OCI-LY7 (cell line): ENCODE results near the gene SENP1. TPM values are rescaled to one million over a fixed set of nuclear protein-coding genes. Genes with fewer than 3 reads are reported as not detected.

Experiments used
- BruUV-seq: library from RNA; stranded (reverse); fragments of 400-500 nt; replicated peaks from 2 replicates; lab custom pipeline; 2021; lab: Mats Ljungman, UMichigan
- CTCF ChIA-PET: fragments of 300-600 bp; sonication (Branson Sonifier 250); formaldehyde crosslinking; loops from one replicate; lab custom pipeline; 2022; ENCODE audit warnings: antibody characterized with exemption; ENCODE audit not compliant: unreplicated experiment; lab: Charles Lee
- POLR2A ChIA-PET: fragments of 300-600 bp; sonication (Branson Sonifier 250); formaldehyde crosslinking; loops from one replicate; lab custom pipeline; 2022; ENCODE audit warnings: antibody characterized with exemption; lab: Charles Lee
- DNase-seq: peaks from one replicate; pipeline ENCODE4 v3.0.0-alpha.2; 2015; ENCODE audit warnings: low spot score
- H2AFZ ChIP-seq: fragments of 200-600 bp; sonication (generic), shearing (Covaris generic); 2 replicates; pipeline ENCODE4 v1.6.1; 2014; ENCODE audit warnings: mild to moderate bottlenecking, antibody characterized with exemption, low read length, moderate library complexity
- H3K27ac ChIP-seq: fragments of 200-600 bp; sonication (generic); 2 replicates; pipeline ENCODE4 v1.5.1; 2014; ENCODE audit warnings: mixed run types, low read depth, mild to moderate bottlenecking, moderate library complexity, low read length, inconsistent platforms; ENCODE audit not compliant: poor library complexity, severe bottlenecking
- H3K36me3 ChIP-seq: fragments of 200-600 bp; sonication (generic); 2 replicates; pipeline ENCODE4 v1.6.1; 2014; ENCODE audit warnings: mild to moderate bottlenecking, antibody characterized with exemption, low read length, moderate library complexity, mixed read lengths; ENCODE audit not compliant: insufficient read depth
- H3K4me1 ChIP-seq: fragments of 200-600 bp; sonication (generic); 2 replicates; pipeline ENCODE4 v1.5.1; 2014; ENCODE audit warnings: mild to moderate bottlenecking, low read length; ENCODE audit not compliant: insufficient read depth, poor library complexity, severe bottlenecking
- H3K4me2 ChIP-seq: fragments of 200-600 bp; sonication (generic); 2 replicates; pipeline ENCODE4 v1.6.1; 2014; ENCODE audit warnings: mild to moderate bottlenecking, low read length
- H3K4me3 ChIP-seq: fragments of 200-600 bp; sonication (generic); 2 replicates; pipeline ENCODE4 v1.5.1; 2014; ENCODE audit warnings: mild to moderate bottlenecking, low read depth, low read length; ENCODE audit not compliant: poor library complexity, severe bottlenecking
- H3K79me2 ChIP-seq: fragments of 200-600 bp; sonication (generic); 2 replicates; pipeline ENCODE4 v1.6.1; 2016; ENCODE audit warnings: low read depth, mild to moderate bottlenecking, low read length, moderate library complexity, mixed read lengths; ENCODE audit not compliant: insufficient read depth
- H3K9me2 ChIP-seq: fragments of 200-600 bp; sonication (generic); 2 replicates; pipeline ENCODE4 v1.6.1; 2016; ENCODE audit warnings: mild to moderate bottlenecking, low read length, mixed read lengths; ENCODE audit not compliant: insufficient read depth
- H3K9me3 ChIP-seq: fragments of 200-600 bp; sonication (generic); 2 replicates; pipeline ENCODE4 v1.6.1; 2014; ENCODE audit warnings: mild to moderate bottlenecking, mixed run types, low read length, mixed read lengths
- H4K20me1 ChIP-seq: fragments of 200-600 bp; sonication (generic); 2 replicates; pipeline ENCODE4 v1.6.1; 2014; ENCODE audit warnings: mild to moderate bottlenecking, antibody characterized with exemption, low read length, moderate library complexity, mixed read lengths; ENCODE audit not compliant: insufficient read depth
- EZH2phosphoT487 ChIP-seq: fragments of 200-600 bp; sonication (generic); IDR thresholded peaks from 2 replicates; pipeline ENCODE4 v1.6.1; 2018; ENCODE audit warnings: low read depth, borderline replicate concordance, mild to moderate bottlenecking, mixed run types, antibody characterized with exemption, low read length, moderate library complexity, mixed read lengths
- intact Hi-C: fragments of 100-400 bp; cut with micrococcal nuclease; formaldehyde crosslinking; loops from one replicate; pipeline ENCODE4 v1.10.0; 2022; ENCODE audit not compliant: unreplicated experiment
- total RNA-seq, 2 experiments: library from RNA; depleted of rRNA in 1 of 2; stranded (reverse); fragments of >200 nt in 1 of 2; shearing (Covaris generic) in 1 of 2; gene quantifications; 2 replicates each; pipeline ENCODE4 v1.2.3, GENCODE V29; 2014 to 2022
- TF ChIP-seq, protein P1 (sequence below): fragments of 200-600 bp; sonication (generic); conservative IDR thresholded peaks from 2 replicates; pipeline ENCODE4 v1.5.1; 2014; ENCODE audit warnings: mild to moderate bottlenecking, antibody characterized with exemption, low read length, moderate library complexity, mixed read lengths

The SENP1 gene
- total RNA-seq, 2 experiments from 2014 or later: 48.3 to 54.7 TPM

GRCh38 chr12:48010366-48010970, 95.4 kb downstream of the SENP1 start:
- TF ChIP-seq, protein P1, sequence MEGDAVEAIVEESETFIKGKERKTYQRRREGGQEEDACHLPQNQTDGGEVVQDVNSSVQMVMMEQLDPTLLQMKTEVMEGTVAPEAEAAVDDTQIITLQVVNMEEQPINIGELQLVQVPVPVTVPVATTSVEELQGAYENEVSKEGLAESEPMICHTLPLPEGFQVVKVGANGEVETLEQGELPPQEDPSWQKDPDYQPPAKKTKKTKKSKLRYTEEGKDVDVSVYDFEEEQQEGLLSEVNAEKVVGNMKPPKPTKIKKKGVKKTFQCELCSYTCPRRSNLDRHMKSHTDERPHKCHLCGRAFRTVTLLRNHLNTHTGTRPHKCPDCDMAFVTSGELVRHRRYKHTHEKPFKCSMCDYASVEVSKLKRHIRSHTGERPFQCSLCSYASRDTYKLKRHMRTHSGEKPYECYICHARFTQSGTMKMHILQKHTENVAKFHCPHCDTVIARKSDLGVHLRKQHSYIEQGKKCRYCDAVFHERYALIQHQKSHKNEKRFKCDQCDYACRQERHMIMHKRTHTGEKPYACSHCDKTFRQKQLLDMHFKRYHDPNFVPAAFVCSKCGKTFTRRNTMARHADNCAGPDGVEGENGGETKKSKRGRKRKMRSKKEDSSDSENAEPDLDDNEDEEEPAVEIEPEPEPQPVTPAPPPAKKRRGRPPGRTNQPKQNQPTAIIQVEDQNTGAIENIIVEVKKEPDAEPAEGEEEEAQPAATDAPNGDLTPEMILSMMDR: no peak
- TF ChIP-seq EZH2phosphoT487: no peak
- Histone ChIP-seq H2AFZ (no peak overlapping the region), H3K4me3 (no peak overlapping the region), H3K4me1 (no peaks in the 10 kb centered on the region), H3K27ac (no peak overlapping the region), H3K9me2 (no peaks in the 10 kb centered on the region), H3K36me3 (no peaks in the 10 kb centered on the region), H3K79me2 (no peaks in the 10 kb centered on the region), H4K20me1 (no peaks in the 10 kb centered on the region), H3K4me2 (no peak overlapping the region), H3K9me3 (no peaks in the 10 kb centered on the region)
- intact Hi-C loops: no loop called here
- no peak for DNase-seq
- no TSS peak for BruUV-seq
- POLR2A ChIA-PET: no interaction called here
- CTCF ChIA-PET: no interaction called here

DNA sequence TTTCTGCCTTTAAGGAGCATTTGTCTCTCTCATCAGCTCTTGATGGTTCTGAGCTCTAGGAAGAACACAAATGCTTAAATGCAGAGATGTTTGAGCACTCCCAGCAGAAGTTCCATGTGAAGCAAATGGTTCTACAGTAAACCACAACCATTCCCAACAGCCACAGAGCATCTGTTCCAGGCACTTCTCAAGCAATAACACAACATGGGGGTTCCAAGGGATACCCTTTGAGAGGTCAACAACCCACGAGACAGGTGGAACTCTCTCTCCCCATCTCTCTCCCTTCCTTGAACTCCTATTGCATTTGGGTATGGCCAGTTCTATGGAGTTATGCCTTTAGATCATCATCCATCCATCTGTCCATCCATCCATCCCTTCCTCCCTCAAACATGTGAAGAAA, 96.4 kb downstream of the SENP1 start:
- Histone ChIP-seq H3K4me3 (no peak overlapping the region), H3K27ac (no peak overlapping the region), H3K4me2 (no peak overlapping the region), H3K9me2 (no peaks in the 10 kb centered on the region), H3K4me1 (no peaks in the 10 kb centered on the region), H4K20me1 (no peaks in the 10 kb centered on the region), H3K9me3 (no peaks in the 10 kb centered on the region), H2AFZ (no peak overlapping the region), H3K36me3 (no peaks in the 10 kb centered on the region), H3K79me2 (no peaks in the 10 kb centered on the region)
- ChIA-PET CTCF (no interaction called here), POLR2A (no interaction called here)
- intact Hi-C loops: no loop called here
- TF ChIP-seq, protein P1: no peak
- no peak for TF ChIP-seq EZH2phosphoT487
- no peak for DNase-seq
- no TSS peak for BruUV-seq

- no peak overlapping the region for H3K4me3 ChIP-seq
- ChIA-PET POLR2A (no interaction called here), CTCF (no interaction called here)
- H4K20me1 ChIP-seq: no peaks in the 10 kb centered on the region
- H3K79me2 ChIP-seq: no peaks in the 10 kb centered on the region
- intact Hi-C loops: no loop called here
- H3K4me2 ChIP-seq: no peak overlapping the region
- TF ChIP-seq EZH2phosphoT487: no peak
- TF ChIP-seq, protein P1: no peak
- BruUV-seq: no TSS peak
- H3K4me1 ChIP-seq: no peaks in the 10 kb centered on the region
- no peaks in the 10 kb centered on the region for H3K9me2 ChIP-seq
- H3K9me3 ChIP-seq: no peaks in the 10 kb centered on the region
- no peaks in the 10 kb centered on the region for H3K36me3 ChIP-seq
- no peak overlapping the region for H3K27ac ChIP-seq
- H2AFZ ChIP-seq: no peak overlapping the region
- DNase-seq: no peak
Measured at GRCh38 chr12:48008950-48009349, 96.9 kb downstream of the SENP1 start.
